ENCODE data around the gene SLC38A10.

- TF ChIP-seq CTCF (IDR thresholded peaks at IDR 0.05), result no peak
- TF ChIP-seq POLR2A (IDR thresholded peaks at IDR 0.05), result no peak
Measured at GRCh38 chr17:81233316-81233715, 61.8 kb downstream of the SLC38A10 start.
